HG03025 (cell line): ENCODE data around the gene ITGB2.

ENCODE experiments used
- ATAC-seq: cut with Tn5 transposase; IDR thresholded peaks from one replicate; pipeline ENCODE4 v1.9.1; 2021; ENCODE audit warnings: mild to moderate bottlenecking, moderate library complexity; ENCODE audit not compliant: unreplicated experiment, low FRiP score

ITGB2 gene

GRCh38 chr21:44920694-44921604 lies at the start of gene ITGB2:
TSS of gene ITGB2 (minus strand) at chr21:44920899. CDS start at chr21:44910782, 10,117 bp downstream.
- no peak for ATAC-seq

DNA sequence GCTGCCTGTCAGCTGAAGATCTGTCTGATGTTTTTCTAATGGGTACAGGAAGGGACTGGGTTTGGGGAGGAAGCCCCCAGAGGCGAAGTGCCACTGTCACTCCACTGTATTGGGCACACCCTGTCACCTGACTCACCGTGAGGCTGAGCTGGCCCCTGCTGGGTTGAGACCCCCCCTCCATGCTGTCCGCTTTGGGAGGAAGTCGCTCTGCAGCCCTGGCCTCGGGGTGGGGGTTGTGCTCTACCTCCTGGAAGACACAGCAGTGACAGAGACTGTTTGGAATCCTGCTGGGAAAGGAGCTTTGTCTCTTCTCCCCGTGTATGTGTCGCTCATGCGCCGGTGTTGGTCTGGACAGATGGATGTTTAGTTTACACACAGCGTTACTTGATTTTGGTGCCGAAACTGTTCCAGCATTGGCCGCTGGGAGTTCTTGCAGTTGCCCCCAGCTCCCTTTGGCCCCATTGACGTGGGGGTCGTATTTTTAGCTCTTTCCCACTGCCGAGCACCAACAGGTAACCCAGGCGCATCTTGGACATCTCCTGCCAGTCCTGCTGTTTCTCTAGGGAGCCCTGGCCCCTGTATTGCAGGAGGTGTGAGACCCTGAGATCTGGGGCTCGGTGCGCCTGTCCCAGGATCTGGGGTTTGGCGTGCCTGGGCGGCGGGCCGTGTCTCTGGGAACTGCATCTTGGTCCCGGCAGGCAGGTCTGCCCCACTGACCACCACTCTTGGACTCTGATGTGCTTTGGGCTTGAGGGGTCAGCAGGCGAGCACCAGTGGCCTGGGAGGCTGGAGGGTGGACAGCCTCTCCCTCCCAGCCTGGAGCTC lies 49.4 kb upstream of the ITGB2 start:
- ATAC-seq, result no peak

- ATAC-seq, result no peak
These were observed 48.5 kb upstream of the ITGB2 start for GRCh38 chr21:44969066-44969670.

DNA sequence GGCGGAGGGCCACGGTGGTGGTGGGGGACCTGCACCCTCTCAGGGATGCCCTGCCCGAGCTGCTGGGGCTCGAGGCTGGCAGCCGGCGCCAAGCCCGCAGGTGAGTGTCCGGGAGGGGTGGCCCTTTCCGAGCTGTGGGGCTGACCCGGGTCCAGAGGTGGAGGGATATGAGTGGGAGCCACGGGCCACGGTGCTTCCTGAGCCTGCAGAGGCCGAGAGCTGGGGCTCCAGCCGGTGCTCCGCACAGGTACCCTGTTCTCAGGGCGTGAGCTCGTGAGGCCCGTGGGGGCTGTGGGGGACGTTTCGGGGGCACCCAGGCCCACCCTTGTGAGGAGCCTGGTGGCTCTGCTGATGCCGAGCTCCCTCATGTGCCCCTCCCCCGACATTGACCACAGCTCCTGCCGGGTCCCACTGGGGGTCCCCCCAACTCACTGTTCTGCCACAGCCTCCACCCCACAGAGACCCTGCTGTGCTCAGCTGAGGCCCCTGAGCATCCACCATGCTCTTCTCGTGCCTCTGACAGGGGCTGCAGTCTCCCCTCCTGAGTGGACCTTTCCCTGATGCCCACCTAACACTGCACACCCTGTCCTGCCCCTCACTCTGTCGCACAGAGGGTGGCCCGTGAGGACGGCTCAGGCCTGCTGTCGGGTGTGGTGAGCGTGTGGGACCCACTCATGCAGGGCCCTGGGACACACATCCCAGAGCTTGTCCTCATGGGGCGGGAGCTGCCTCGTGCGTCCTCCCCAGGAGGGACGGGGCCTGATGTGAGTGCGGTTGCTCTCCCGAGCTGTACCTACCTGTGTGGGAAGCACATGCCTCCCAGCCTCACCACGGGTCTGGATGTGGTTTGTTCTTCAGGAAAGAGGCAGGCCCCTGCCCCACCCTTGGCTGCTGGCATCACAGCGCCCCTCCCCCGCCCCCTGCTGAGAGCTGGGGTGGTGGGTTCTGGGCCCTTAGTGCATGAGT lies 46.7 kb upstream of the ITGB2 start:
- ATAC-seq, result no peak

GRCh38 chr21:44966135-44967081 lies 45.7 kb upstream of the ITGB2 start:
- ATAC-seq, result no peak

DNA sequence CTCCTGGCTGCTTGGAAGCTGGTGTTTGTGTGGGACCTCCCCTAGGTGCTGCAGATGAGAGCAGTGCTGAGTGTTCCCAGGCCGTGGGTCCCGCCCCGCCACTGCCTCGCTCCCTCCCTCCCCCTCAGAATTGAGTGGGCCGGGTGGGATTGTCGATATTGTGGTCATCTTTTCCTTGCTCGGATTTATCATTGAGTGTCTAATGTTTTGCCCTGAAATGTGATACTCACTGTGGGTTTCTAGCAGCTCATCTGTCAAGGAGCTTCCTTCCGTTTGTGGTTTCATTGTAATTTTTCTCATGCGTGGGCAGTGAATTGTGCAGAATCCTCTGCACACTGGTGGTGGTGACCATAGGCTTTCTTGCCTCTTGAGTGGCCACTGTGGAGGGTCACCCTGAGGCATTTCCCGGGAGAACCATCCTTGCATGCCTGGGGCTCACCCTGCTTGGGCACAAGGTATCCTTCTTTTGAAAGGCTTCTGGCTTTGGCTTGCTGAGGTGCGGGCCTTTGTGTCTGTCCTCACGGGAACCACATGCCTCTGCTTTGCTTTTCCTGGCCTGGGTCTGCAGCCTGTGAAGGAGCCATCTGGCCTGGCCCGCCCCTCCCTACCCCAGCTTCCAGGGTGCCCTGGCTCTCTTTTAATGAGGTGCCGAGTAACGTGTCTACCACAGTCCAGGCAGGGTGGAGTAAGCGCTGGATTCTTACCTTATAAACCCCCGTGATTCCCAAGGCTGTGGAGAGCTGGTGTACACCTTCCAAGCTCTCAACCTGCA lies 44.7 kb upstream of the ITGB2 start:
- no peak for ATAC-seq

GRCh38 chr21:44964381-44964780 lies 43.7 kb upstream of the ITGB2 start:
- no peak for ATAC-seq

GRCh38 chr21:44962403-44962966 lies 41.8 kb upstream of the ITGB2 start:
- ATAC-seq, result no peak

GRCh38 chr21:44960141-44961092 lies 39.7 kb upstream of the ITGB2 start:
- ATAC-seq, result no peak

DNA sequence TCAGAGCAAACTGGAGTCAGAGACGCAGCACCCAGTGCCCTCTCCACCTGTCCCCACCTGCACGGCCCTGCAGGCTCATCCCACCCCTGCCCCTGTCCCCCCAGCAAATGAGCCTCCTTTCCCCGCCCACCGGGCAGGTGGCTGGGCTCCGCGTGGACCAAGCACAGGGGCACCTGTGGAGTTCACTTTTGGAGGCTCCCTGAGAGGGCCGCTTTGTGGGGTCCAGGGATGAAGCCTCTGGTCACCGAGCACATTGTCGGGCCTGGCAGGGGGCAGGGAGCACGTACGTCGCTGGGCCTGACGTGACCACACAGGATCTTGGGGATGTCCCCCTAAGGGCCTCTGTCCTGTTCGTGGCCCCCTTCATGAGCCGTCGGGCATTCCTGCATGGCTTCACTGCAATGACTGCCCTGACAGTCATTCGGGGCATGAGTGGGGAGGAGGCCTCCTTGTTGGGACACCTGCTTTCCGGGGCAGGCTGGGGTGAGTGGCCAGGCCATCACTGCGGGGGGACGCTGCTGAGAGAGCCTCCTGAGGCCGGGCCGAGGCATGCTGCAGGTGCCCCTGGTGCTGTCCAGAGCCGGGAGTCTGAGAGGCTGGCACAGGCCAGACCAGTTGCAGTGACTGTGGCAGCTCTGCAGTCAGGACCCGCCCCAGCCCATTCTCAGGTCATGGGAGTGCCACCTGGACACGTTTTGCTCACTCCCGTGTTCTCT lies 38.8 kb upstream of the ITGB2 start:
- ATAC-seq, result no peak

DNA sequence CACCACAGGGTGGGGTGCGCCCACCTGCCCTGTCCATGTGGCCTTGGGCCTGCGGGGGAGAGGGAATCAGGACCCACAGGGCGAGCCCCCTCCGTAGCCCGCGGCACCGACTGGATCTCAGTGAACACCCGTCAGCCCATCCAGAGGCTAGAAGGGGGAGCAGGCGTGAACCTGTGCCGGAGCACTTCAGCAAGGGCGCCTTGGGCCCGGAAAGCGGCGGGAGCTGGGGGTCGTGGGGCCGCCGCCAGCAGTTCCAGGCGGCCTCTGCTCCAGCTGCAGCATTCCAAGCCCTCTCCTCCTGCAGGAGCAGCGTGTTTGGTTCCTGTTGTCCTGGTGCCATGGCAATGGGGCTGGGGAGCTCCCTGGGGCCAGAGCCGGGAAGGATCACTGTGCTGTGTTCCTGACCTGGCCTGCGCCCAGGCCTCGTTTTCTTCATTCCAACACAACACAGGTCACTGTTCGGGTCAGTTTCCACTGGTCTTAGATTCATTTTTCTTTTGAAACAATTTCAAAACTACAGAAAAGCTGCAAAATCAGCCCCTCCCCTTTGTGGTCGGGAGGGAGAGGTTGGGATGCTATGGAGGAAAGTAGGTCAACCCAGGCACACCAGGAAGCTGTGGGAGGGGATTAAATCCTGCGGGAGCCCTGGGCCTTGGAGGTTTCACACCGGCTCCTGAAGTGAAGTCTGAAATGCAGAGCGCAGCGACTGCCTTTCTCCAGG lies 37.9 kb upstream of the ITGB2 start:
- no peak for ATAC-seq

DNA sequence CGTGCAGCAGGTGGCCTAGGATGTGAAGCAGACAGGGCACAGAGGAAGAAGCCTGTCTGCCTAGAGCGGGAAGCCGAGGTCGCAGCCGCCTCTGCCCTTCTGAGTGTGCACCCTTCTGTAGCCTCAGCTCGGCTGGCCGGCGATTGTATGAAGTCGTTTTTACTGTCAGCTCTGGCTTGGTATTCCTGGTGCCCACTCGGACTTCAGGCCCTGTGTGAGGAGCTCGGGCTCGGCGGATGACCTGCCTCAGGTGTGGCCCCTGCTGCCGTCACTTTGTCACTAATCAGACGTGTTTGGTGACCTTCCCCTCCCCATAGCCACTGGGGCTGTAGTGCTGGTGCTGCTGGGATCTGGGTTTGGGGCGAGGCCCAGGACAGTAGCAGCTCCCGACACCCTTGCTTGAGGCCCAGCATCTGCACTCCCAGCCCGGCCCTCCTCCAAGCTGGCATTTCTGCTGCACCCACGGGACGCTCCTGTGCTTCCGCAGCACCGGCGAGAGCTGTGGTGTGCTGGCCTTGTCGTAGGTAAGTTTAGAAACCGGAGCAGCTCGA lies 37.3 kb upstream of the ITGB2 start:
- no peak for ATAC-seq

DNA sequence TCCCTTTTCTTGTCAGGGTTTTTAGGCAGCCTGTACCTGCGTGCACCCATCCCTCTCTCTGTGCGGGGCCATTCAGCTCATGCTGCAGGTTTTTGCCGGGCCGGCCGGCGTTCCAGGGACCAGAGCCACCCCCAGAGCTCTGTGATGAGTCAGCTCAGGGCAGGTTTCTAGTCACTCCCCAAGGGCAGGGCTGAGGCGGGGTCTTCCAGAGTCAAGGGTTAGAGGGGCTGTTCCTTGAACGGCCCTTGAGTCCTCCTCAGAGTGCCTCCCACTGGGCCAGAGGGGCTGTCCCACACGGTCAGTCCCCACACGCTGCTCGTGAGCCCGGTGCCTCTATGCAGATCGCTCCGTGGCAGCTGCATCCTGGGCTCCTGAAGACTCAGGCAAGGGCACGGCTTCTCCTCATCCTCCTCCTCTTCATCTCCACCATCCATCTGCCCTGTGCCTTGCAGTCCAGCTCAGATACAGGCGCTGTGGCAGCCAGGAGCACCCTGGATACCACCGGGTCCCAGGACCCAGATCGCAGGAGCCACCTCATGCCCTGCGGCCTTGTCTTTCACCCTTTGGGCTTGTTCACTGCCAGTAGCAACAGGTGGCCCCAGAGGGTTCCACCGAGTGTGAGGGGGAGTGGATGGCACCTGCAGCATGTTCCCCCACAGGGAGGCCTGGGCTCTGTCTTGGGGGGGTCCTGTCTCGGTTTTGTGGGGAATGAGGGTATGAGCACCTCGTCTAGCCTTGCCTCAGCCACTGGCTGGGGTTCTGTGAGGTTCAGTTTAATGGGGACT lies 36.5 kb upstream of the ITGB2 start:
- no peak for ATAC-seq

- ATAC-seq, result no peak
These were observed 35.8 kb upstream of the ITGB2 start for GRCh38 chr21:44956356-44957046.
